NK-92 (cell line): ENCODE results near the gene LIMD2.

Experiments
- DNase-seq: peaks from one replicate; lab custom pipeline; 2025; ENCODE audit not compliant: unreplicated experiment; lab: John Stamatoyannopoulos, UW

The LIMD2 gene

DNA sequence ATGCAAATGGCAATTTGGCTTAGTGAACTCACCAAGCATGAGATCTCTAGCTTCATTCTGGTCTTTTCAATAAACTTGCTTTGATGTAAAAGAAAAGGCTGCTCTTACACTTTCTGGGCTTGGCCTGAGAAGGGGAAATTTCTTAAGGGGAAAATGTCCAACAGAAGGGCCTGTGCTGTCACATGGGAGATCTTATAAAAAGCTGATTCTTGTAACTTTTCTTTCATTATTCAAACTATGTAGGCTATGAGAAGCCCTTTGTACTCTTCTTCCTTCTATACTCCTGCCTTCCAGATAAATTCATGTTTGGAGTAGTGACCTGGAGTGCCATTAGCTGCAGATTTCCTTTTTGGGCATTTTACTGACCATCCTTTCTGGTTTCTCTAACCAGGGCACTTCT lies 16.9 kb downstream of the LIMD2 start:
- no peak for DNase-seq

DNA sequence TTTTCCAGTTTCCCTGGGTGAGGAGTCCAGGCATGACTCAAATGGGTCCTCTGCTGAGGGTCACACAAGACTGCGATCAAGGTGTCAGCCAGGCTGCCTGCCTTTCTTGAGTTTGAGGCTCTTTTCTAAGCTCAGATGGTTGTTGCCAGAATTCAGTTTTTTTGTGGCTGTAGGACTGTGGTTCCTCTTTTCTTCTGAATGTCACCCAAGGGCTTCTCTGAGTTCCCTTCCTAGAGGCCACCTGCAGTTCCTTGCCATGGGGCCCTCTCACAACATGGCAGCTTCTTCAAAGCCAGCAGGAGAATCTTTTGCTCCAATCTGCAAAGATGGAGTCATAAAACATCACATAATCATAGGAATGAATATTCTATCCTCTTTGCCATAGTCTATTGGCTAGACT lies 17.5 kb downstream of the LIMD2 start:
- no peak for DNase-seq

- no peak for DNase-seq
These were observed 18.4 kb downstream of the LIMD2 start for GRCh38 chr17:63681530-63681929.

- DNase-seq, result no peak
These were observed 19.2 kb downstream of the LIMD2 start for GRCh38 chr17:63680700-63681099.

DNA sequence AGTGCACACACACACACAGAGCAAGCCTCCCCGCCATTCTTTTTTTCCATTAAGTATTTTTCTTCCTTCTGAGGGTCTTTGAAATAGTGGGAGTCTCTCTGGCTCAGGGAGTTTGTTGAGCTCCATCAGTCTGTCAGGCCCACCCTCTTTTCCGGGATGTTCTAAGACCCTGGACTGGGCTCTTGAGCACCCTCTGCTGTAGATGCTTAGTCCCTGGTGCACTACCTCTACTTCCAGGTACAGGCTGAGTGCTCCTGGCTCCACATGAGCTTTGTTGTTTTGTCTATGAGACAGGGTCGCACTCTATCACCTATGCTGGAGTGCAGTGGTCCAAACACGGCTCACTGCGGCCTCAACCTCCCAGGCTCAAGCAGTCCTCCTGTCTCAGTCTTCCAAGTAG lies 20.7 kb downstream of the LIMD2 start:
- DNase-seq, result no peak

DNA sequence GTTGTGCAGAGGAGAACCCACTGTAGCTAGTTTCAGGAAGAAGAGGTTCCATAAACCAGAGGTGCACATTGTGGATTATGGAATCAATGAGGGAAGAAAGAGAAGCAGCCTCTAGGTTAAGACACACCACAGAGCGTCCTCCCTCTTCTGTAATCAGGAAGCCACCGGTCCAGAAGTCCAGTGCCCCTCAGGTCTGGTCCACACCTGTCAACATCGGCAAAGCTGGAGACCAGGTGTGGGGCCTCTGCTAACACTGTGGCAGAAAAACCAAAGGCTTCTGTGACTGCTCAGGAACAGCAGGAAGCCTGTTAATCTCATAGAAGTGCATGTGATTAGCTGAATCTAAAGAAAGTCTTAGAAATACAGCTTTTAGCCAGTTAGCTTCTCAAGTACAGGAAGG lies 23.3 kb downstream of the LIMD2 start:
- DNase-seq, result no peak

- DNase-seq, result no peak
These were observed 24.0 kb downstream of the LIMD2 start for GRCh38 chr17:63675607-63676546.

DNA sequence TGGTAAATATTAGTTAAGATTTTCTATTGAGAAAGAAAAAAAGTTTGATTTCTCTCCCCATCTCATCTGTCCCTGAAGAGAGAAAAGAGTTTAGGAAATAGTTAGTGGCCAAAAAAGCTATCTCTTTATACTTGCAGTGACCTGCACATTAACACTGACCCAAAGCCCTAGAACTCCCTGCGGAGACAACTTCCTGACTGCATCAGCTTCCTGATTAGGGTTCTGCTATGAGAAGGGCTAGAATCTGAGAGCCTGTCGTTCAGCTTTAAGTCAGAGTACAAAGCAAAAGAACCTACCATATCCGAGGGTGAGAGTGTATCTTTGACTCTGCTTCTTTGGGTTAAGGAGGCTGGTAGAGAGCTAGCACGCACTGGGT lies 24.7 kb downstream of the LIMD2 start:
- DNase-seq, result no peak

- DNase-seq, result no peak
These were observed 27.1 kb downstream of the LIMD2 start for GRCh38 chr17:63672856-63673255.

GRCh38 chr17:63665527-63666214 lies 34.3 kb downstream of the LIMD2 start:
- DNase-seq, result no peak

- DNase-seq, result no peak
These were observed 40.1 kb downstream of the LIMD2 start for GRCh38 chr17:63659850-63660249.

- no peak for DNase-seq
These were observed 41.6 kb downstream of the LIMD2 start for GRCh38 chr17:63658366-63658765.

DNA sequence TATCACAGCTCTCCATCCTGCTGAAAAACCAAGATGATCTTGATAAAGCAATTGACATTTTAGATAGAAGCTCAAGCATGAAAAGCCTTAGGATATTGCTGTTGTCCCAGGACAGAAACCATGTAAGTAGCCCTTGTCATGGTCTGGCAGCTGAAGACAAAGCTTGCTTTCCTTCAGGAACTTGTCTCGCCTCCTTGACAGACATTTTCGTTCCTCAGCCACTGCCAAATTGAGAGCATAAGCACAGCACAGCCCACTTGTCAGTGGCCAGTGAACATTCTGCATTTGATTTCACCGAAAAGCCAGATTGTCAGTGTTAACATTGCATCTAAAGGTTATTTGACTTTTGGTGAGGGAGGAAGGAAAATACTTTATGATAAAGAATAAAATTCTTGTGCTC lies 42.1 kb downstream of the LIMD2 start:
- no peak for DNase-seq

- no peak for DNase-seq
These were observed 46.9 kb downstream of the LIMD2 start for GRCh38 chr17:63653050-63653449.

GRCh38 chr17:63652106-63652505 lies 47.8 kb downstream of the LIMD2 start:
- no peak for DNase-seq

DNA sequence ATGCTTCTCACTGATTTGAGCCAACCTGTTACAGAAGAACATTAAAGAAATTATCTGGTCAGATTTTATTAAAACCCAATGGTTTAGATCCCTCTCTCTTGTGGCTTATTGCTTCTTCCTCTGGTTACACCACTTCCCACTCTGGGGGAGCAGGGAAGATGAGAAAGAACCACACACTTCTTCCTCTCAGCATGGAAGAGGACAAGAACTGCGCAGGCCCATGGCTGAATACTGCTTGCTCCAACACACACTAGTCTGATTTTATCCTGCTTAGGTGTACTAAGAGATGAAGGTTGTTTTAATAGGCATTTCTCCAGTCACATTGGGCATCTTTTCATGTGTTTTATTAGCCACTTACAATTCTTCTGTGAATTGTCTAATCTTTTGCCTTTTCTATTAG lies 50.1 kb downstream of the LIMD2 start:
- no peak for DNase-seq

GRCh38 chr17:63647936-63648335 lies 52.0 kb downstream of the LIMD2 start:
- no peak for DNase-seq

GRCh38 chr17:63647065-63647725 lies 52.7 kb downstream of the LIMD2 start:
- no peak for DNase-seq

- no peak for DNase-seq
These were observed 53.5 kb downstream of the LIMD2 start for GRCh38 chr17:63646488-63646806.
